Measurements from ENCODE around the gene NDRG3.
A peak's percentile ranks its signal among the peaks of the same experiment; 100 is the strongest.
"Not testable (repeated sequence)": the region's sequence is repeated elsewhere in the genome, so short reads cannot be mapped to it uniquely, and the experiment has no call there.

Gene NDRG3

DNA sequence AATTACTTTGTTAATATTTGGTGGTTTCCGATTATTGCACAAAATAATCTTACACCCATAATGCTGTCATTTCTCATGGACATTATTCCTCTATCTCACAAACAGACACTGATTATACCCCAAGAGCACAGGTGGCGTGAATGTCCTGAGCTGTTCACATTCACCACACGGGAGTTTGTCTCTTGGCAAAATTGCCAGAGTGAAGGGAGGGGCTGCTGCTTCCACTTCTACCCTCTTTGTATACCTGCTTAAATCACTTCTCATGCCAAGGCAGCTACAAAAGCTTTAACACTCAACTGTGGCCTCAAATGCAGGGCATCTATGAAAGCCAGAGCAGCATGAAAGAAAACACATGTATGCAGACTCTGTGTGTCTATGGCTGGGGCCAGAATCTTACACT lies 58.0 kb downstream of the NDRG3 start:
- DNase-seq = peak in 1 of 14 donors; percentile 10

DNA sequence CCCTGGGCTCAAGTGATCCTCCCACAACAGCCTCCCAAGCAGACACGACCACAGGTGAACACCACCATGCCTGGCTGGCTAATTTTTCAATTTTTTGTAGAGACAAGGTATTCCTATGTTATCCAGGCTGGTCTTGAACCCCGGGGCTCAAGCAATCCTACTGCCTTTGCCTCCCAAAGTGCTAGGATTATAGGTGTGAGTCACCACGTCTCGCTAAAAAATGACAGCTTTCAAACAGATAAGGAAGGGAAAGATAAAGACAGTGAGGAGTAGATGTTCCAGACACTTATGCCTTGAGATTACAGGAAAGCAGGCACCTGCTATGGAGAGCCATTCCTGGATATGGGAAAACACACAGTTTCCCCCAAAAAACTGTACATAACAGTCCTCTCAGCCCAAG lies 58.9 kb downstream of the NDRG3 start:
- DNase-seq = no peak

DNA sequence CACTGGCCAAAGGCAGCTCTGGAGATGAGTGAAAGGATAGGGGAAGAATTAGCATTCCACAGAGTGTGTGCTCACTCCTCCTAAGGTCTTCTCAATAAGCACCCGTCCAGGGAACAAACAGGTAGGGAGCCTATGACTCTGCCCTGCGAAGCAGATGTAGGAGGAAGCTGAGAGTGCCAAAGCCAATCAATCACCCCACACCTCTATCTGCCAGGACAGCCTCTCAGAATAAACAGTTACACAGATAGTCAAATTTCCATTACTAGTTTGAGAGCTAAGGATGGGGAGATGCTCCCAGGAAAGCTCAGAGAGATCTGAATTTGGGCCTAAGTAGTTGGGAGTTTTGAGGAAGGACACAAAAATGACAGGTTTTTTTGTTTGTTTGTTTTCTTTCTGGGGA lies 59.4 kb downstream of the NDRG3 start:
- no peak for DNase-seq

DNA sequence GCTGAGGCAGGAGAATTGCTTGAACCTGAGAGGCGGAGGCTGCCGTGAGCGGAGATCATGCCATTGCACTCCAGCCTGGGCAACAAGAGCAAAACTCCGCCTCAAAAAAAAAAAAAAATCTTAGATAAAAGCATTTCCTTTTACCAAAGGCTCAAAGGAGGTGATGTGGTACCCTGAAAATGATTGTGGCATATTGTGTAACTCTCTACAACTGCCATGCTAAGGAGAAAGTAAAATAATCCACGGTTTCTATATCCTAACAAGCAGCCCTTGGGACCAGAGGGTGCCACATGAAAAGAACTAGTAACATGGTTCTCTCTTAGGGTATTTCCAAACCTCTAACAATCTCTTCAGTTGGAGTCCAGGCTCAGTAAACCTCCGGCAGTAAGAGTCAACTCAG lies 61.1 kb downstream of the NDRG3 start:
- DNase-seq = no peak

DNA sequence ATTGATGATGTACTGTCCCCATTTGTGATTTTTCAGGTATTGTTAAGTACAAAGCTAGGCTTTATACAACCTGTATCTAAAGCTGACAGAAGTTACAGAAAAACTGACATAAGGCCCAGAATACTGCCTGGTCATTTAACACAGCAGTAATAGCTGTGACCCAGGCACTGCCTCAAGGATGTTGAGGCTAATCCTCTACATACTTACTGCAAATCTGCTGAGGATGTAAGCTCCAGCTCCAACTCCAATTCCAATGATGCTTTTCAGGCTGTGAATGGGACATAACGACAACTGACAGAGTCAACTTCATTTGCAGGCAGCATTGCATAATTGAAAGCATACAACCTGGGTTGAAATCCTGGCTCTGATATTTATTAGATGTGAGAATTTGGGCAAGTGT lies 63.6 kb downstream of the NDRG3 start:
- DNase-seq = no peak

DNA sequence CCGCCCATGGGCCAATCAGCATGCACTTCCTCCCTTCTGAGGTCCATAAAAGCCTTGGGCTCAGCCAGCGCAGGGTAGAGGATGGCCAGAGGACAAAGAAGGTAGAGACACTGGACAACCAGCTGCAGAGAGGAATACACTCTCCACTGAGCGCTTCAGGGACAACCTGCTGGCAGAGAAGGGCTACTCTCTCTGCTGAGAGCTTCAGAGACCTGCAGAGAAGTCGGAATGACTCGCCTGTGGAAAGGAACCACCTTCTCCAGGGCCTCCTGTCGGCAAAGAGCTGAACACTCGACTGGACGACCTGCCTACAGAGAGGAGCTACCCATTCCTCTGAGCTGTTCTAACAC lies 68.5 kb downstream of the NDRG3 start:
- DNase-seq = no peak

DNA sequence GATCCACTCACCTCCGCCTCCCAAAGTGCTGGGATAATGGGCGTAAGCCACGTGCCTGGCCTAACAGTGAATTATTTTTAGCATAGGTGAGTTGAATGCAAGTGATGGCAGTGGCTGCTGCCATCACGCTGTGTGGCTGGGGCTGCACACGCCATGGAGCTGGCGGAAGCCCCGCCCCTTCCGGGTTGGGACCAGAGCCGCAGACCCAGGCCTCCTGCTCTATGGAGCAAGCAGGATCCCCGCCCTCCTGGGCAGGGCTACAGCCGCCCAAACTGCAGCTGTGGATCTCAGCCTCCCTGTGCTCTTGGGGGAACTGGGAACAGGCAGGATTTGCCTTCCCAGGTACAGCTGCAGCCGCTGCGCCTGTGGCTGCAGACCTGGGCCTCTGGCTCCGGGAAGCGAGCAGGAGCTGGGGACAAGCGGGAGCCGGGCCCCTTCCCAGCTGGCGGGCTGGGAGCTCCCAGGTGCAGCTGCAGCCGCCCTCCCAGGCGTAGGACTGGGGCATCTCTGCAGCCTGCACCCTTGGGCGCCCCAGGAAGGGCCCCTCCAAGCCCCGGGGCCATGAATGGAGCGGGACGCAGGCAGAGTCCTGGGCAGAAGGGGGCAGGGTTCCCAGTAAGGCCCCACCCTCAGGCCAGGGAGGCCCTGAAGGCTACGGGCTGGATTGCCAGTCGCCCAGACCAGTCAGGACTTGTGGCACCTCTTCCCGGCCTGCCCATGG lies 69.0 kb downstream of the NDRG3 start:
- no peak for DNase-seq

DNA sequence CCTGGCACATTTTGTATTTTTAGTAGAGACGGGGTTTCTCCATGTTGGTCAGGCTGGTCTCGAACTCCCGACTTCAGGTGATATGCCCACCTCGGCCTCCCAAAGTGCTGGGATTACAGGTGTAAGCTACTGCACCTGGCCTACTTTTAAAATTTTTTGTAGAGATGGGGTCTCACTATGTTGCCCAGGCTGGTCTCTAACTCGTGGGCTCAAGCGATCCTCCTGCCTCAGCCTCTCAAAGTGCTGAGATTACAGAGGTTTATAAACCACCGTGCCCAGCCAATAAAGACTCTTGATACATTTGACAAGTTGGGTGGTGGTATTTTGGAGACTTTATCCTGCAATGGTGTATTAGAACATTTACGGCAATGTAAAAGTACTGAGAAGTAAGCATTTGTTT lies 70.3 kb downstream of the NDRG3 start:
- DNase-seq = not testable (repeated sequence)

DNA sequence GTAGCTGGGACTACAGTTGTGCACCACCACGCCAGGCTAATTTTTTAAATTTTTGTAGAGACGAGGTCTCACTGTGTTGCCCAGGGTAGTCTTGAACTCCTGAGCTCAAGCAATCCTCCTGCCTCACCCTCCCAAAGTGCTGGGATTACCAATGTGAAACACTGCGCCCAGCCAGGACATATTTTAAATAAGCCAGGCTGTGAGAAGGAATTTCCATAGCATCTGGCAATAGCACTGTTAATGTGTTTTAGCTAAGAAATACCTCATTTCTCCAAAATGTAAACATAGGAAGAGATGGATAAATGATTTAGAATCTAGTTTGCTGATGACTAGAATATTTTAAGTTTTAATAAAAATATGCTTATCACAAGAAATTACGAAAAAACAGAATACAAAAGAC lies 72.9 kb downstream of the NDRG3 start:
- DNase-seq = no peak

DNA sequence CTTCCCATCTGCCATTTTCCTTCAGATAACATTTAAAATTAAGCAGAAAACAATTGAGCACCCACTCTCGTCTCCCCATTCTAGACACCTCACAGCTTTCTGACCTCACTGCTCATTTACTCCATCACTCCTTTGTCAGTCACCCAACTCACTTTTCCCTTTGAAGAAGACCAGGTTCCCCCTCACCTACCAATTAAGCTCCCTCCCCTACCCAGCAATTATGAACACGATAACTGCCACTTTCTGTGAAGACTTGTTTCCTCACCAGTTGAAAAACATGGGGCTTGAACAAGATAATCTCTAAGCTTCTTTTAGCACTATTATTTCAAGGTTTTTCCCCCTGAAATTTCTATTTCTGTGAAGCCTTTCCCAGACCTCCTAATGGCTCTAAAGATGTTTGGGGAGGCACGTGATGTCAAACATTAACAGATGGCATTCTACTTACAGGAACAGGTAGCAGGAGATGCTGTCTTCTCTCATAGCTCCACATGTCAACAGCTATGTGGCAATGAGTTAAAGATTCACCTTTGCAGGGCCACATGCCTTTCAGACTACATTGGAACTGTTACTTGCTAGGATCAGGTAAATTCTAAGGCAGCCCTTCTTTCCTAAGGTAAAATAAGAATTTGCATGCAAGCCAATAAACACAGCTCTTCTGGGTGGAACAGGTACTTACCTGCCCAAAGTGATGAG lies 75.1 kb downstream of the NDRG3 start:
- peak in 1 of 14 donors; percentile 7 for DNase-seq

DNA sequence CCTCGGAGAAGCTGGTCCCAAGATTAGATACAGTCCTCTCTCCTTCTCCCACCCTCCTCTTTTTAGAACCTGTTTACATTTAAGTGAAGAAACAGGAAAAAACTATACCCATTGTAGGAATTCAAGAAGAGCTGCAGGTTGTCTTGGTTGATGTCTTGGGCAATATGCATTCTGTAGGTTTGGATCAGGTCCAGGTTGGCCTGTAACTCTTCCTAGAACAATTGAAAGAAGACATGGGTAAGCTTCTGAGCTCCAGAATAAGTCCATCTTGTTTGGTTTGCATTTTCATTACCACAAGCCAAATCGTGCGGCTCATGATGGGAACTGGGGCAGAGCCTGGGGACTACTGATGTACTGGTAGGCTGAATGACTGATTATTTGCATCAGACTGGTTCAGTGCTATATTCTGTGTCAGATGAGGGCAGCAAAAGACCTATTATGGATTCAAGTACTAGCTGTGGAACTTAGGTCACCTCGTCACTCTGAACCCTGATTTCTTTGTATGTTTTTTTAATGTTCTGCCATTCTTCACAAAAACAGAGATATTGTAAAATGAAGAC lies 79.6 kb downstream of the NDRG3 start:
- peak in 1 of 14 donors; percentile 45 for DNase-seq

DNA sequence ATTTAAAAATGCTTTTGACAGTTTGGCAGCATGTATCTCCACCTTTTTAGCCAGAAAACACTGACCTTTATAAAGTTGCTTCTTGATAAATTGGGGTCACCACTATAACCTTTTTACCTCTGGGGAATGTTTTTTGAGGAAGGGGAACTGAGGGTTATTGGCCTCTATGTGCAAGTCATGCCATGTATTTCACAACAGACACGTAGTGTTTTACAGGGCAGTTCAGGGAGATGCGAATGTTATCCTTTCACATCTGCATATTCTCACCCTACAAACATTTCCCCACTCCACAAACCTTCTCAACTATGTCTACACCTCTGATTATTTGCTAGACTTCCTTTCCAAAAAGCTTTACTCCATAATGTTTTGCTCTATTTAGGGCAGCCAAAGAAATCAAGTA lies 82.9 kb downstream of the NDRG3 start:
- no peak for DNase-seq

DNA sequence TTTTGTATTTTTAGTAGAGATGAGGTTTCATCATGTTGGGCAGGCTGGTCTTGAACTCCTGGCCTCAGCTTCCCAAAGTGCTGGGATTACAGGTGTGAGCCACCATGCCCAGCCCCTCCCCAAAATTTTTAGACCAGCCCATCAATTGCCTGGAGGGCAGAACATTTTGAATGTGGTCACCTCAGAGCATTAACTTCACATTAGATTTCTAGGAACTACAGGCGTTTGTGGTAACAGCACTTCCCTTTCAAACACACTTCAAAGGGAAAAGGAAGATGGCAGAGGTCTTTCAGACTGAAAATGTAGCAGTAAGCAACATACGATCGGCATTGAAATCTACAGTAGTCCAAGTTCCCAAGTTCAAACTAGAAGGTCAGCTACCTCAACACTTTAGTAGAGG lies 87.6 kb downstream of the NDRG3 start:
- no peak for DNase-seq

DNA sequence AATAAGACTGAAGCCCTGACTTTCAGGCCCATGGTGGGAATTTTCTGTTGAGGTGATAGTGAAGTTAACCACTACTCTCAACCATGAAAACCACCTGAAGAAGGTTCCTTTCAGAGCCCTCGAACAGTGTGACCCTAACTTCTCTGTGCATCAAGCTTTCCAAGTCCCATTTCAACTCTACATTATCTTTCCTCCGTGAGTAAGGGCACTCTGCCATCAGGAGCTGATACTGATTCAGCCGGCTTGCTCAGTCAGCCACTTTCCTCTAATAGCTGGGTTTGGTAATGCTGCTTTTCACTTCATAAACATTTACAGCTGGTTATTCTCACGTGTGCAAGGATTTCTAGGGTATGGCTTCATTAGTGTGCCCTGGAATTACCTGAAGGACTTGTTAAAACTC lies 89.2 kb downstream of the NDRG3 start:
- no peak for DNase-seq

DNA sequence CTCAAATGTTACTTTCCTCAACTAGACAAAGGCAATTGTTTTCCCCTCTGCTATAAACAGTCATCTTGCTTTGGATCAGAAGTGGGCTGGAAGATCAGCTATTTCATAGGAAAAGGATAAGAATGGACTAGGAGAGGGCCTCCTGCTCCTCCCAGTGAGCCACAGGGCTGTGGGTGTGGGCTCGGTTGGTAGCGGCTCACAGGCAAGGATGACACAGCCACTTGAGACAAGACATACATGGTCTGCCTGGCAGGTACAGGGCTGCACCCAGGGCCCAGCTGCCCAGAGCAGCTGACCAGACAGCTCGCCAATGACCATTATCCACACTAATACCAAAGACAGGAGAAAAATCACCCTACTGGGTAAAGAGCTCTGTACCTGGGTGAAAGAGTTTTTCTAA lies 90.9 kb downstream of the NDRG3 start:
- no peak for DNase-seq

DNA sequence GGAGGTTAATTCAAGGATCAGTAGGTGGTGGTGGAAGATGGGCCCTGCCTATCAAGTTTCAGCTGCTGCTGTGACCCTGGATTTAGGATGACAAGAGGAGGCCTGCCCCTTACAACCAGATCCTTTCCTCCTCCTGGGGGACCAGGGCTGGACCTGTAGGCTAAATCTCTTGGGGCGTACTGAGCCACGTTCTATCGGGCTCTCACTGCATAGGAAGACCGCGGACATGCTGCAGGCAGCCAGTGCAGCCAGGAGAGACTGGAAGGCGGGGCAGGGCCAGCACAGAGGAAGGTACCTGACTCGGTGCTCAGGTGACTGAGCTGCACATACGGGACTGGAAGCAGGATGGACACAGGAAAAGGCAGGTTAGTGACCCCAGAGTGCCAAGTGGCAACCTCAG lies 91.4 kb downstream of the NDRG3 start:
- DNase-seq = no peak

DNA sequence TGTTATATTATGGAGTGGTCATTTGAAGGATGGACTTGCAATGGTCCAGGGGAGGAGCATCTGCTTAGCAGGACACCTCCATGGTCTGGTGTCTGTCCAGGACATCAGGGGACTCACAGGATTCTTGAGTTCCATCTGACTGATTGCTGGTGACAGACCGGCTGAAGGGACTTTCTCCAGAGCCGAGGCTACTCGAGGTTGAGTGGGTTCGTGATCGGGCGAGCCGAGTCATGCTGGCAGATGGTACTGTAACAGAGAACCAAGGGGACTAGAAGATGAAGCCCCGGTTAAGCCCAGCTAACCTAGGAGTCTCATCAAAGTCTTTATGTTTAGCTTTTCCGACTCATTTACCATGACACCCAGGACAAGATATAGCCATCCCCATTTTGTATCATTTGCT lies 92.4 kb downstream of the NDRG3 start:
- no peak for DNase-seq

DNA sequence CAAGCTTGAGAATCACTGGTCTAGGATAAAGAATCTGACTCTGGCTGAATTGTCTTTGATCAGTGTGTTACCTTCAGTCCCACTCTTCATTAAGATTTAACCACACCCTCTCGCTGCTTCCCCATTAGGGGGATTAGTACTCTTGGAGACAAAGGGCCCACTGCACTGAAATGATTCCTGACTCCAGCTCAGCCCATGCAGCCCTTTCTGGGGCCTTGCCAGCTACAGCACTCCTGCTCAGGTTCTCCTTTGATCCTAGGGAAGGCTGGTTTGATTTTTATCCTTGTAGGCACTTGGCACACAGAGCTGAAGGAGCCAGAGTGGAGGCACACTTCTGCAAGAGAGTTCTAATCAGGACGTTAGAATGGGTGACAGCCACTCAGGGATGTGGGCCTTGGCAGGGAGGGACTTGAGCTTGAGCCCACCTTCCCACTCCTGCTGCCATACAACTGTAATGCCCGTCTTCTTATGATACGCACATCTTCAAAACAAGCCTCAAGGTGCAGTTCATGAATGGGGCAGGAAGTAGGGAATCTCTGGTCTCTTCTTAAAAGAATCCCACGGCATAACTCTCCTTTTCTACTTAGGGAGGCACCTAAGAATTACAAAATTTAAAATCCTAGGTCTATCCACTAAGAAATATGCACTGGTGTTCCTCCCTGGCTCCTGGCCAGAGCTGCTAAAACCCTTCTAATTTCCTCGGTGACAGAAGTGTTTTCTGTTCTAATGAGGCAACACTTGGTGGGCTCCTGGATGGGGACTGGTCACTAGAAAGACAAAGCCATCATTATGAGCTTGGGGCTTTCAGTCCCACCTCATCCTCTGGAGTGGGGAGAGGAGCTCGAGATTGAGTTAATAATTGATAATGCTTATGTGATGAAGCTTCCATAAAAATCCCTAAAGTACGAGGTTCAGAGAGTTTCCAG lies 98.4 kb downstream of the NDRG3 start:
- no peak for DNase-seq

DNA sequence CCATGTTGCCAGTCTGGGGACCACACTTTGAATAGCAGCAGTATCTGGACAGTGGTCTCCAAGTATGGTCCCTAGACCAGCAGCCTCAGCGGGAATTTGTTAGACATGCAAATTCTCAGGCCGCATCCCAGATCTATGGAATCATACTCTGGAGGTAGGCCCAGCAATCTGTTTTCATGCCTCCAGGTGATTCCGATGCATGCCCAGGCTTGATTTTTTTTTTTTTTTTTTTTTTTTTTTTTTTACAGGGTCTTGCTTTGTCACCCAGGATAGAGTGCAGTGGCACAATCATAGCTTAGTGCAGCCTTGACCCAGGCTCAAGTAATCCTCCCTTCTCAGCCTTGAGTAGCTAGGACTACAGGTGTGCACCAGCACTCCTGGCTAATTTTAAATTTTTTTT lies 99.2 kb downstream of the NDRG3 start:
- no peak for DNase-seq

DNA sequence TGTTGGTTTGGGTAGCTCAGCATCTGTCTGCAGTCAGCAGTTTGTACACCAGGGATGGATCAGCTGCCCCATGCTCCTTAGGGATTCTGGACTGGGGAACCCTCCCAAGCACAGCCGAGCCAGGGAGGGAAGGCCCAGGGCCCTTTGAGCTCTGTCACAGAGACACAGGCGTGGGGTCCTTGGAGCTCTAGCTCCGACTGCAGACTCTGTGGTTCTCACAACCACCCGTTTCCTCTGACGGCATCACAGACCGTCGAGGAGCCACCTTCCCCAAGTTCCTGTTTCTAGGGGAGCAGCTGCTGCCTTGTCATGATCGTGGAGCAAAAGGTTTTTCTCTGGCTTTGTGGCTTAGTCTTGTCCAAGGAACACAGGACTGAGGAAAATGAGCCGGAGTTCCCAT lies 99.9 kb downstream of the NDRG3 start, which contains the start of gene SLA2:
SLA2 (minus strand) TSS at position 199 of the 400 bp plus-strand sequence. CDS start 4,861 bp downstream, outside the sequence.
- DNase-seq = no peak

DNA sequence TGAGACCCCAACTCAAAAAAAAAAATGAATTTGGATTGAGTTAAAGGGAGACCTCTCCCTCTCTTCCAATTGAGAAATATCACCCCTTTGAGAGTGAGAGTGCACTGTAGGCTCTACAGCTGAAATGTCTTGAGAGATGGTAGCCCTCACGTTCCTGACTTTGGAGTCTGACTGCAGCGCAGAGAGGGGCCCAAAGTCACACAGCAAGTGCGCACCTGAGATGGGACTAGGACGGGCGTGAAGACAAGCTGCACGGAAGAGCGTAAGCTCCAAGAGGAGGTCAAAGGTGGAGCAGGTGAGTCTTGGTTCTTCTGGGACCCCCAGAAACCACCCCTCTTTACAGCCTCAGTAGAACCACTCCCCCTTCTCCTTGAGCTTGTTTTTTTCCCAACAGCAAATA lies 100.5 kb downstream of the NDRG3 start:
- no peak for DNase-seq

DNA sequence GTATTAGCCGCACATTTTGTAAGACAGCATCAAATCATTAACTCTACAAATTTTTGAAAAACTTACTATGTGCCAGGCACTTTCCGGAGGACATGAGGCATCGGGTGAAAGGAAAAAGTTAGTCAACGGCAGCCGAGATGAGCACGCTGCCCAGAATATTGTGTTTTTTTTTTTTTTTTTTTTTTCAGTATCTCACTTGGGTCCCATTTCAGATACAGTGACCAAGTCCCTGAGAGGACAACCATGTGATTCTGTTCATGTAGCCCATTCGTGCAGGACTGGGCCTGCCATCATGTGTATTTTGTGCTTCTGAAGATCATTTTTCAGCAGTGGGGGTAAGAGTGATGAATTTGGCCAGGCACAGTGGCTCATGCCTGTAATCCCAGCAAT lies 101.2 kb downstream of the NDRG3 start:
- no peak for DNase-seq

All from C1 segment of cervical spinal cord (tissue), 14 donors.